Liver (tissue), 9 donors: Measurements from ENCODE around the gene TMTC4. TPM values are rescaled to one million over a fixed set of nuclear protein-coding genes. Genes with fewer than 3 reads are reported as not detected.

Source experiments
- DNase-seq: peaks from one replicate; pipeline ENCODE4 v3.0.0-alpha.2; 2017; ENCODE audit warnings: low spot score
- H3K27ac ChIP-seq, 2 donors: one replicate each; pipeline ENCODE4 v1.7.0; 2013; ENCODE audit warnings: inconsistent platforms in 2 of 2, low read length in 2 of 2, control low read depth in 1 of 2, low read depth in 1 of 2, mild to moderate bottlenecking in 1 of 2
- H3K27me3 ChIP-seq, 4 donors: one replicate each; pipeline versions ENCODE4 v1.6.1 to v1.7.0; 2013; ENCODE audit warnings: low read length in 3 of 4, inconsistent platforms in 1 of 4, mild to moderate bottlenecking in 1 of 4, moderate library complexity in 1 of 4; ENCODE audit not compliant: control insufficient read depth in 4 of 4, insufficient read depth in 4 of 4
- H3K36me3 ChIP-seq, 4 donors: one replicate each; pipeline versions ENCODE4 v1.6.1 to v1.7.0; 2013; ENCODE audit warnings: low read length in 3 of 4, mild to moderate bottlenecking in 3 of 4, low read depth in 1 of 4, moderate library complexity in 1 of 4; ENCODE audit not compliant: control insufficient read depth in 4 of 4, insufficient read depth in 3 of 4
- H3K4me1 ChIP-seq, 4 donors: one replicate each; pipeline versions ENCODE4 v1.6.1 to v1.7.0; 2013; ENCODE audit warnings: low read length in 3 of 4, mild to moderate bottlenecking in 3 of 4, moderate library complexity in 1 of 4; ENCODE audit not compliant: control insufficient read depth in 4 of 4, insufficient read depth in 4 of 4
- H3K4me3 ChIP-seq, 3 donors: one replicate each; pipeline versions ENCODE4 v1.6.1 to v1.7.0; 2013; ENCODE audit warnings: low read length in 3 of 3, control low read depth in 1 of 3, low read depth in 1 of 3, mild to moderate bottlenecking in 1 of 3
- H3K9ac ChIP-seq, 2 donors: one replicate each; pipeline ENCODE4 v1.7.0; 2013; ENCODE audit warnings: low read length in 2 of 2, mild to moderate bottlenecking in 2 of 2, moderate library complexity in 2 of 2, control low read depth in 1 of 2, low read depth in 1 of 2
- H3K9me3 ChIP-seq, 4 donors: one replicate each; pipeline versions ENCODE4 v1.6.1 to v1.7.0; 2013; ENCODE audit warnings: low read length in 3 of 4; ENCODE audit not compliant: control insufficient read depth in 4 of 4
- ATF3 ChIP-seq: IDR thresholded peaks from 2 replicates; pipeline ENCODE4 v1.6.1; 2016; ENCODE audit warnings: antibody characterized with exemption
- CTCF ChIP-seq: fragments of 150-350 bp; IDR thresholded peaks from 2 replicates; pipeline ENCODE4 v1.5.1; 2017; ENCODE audit warnings: improper control_type of control experiment, low read depth, low read length; ENCODE audit not compliant: missing input control
- EGR1 ChIP-seq, 2 donors: IDR thresholded peaks; 2 replicates each; pipeline ENCODE4 v1.6.1; 2016 to 2018; ENCODE audit warnings: antibody characterized with exemption in 2 of 2, low read depth in 2 of 2
- FOXA1 ChIP-seq: IDR thresholded peaks from 2 replicates; pipeline ENCODE4 v1.6.1; 2016; ENCODE audit warnings: antibody characterized with exemption
- FOXA2 ChIP-seq: IDR thresholded peaks from 2 replicates; pipeline ENCODE4 v1.6.1; 2016; ENCODE audit warnings: antibody characterized with exemption
- GABPA ChIP-seq, 2 donors: IDR thresholded peaks in 1 of 2; conservative IDR thresholded peaks in 1 of 2; 2 replicates each; pipeline ENCODE4 v1.6.1; 2016; ENCODE audit warnings: antibody characterized with exemption in 2 of 2, mild to moderate bottlenecking in 1 of 2, moderate library complexity in 1 of 2
- HNF4A ChIP-seq, 2 donors: conservative IDR thresholded peaks; 2 replicates each; pipeline ENCODE4 v1.6.1; 2016; ENCODE audit warnings: antibody characterized with exemption in 2 of 2, mild to moderate bottlenecking in 2 of 2
- HNF4G ChIP-seq: IDR thresholded peaks from 2 replicates; pipeline ENCODE4 v1.6.1; 2016; ENCODE audit warnings: antibody characterized with exemption
- JUND ChIP-seq, 2 donors: IDR thresholded peaks; 2 replicates each; pipeline ENCODE4 v1.6.1; 2016; ENCODE audit warnings: antibody characterized with exemption in 2 of 2
- NR2F2 ChIP-seq: IDR thresholded peaks from 2 replicates; pipeline ENCODE4 v1.6.1; 2016; ENCODE audit warnings: antibody characterized with exemption
- RAD21 ChIP-seq, 2 donors: IDR thresholded peaks; 2 replicates each; pipeline ENCODE4 v1.6.1; 2016; ENCODE audit warnings: antibody characterized with exemption in 2 of 2, mild to moderate bottlenecking in 2 of 2
- RXRA ChIP-seq, 2 donors: IDR thresholded peaks; 2 replicates each; pipeline ENCODE4 v1.6.1; 2017 to 2018; ENCODE audit warnings: antibody characterized with exemption in 2 of 2, mild to moderate bottlenecking in 1 of 2
- SP1 ChIP-seq: IDR thresholded peaks from 2 replicates; pipeline ENCODE4 v1.6.1; 2018; ENCODE audit warnings: antibody characterized with exemption, mild to moderate bottlenecking
- TAF1 ChIP-seq: conservative IDR thresholded peaks from 2 replicates; pipeline ENCODE4 v1.6.1; 2016; ENCODE audit warnings: antibody characterized with exemption, mild to moderate bottlenecking
- YY1 ChIP-seq: IDR thresholded peaks from 2 replicates; pipeline ENCODE4 v1.6.1; 2016; ENCODE audit warnings: antibody characterized with exemption, mild to moderate bottlenecking
- ZBTB33 ChIP-seq: IDR thresholded peaks from 2 replicates; pipeline ENCODE4 v1.6.1; 2016; ENCODE audit warnings: antibody characterized with exemption
- WGBS: extraction: QIAGEN DNeasy Blood & Tissue Kit; methylation state at CpG from one replicate; pipeline ENCODE4 v1.1.7; 2013; 5-methylcytosine and 5-hydroxymethylcytosine counted together
- polyA plus RNA-seq, 2 donors: library from polyadenylated mRNA; stranded (reverse) in 1 of 2; unstranded in 1 of 2; fragments of 200-250 nt in 1 of 2; fragments of >200 nt in 1 of 2; fragmentation: Nextera tagmentation in 1 of 2; extraction: Ambion mirVana in 1 of 2; gene quantifications; one replicate each; pipeline versions ENCODE4 v1.2.1 to v1.2.3, GENCODE V29; 2013 to 2015
- total RNA-seq, 2 donors: library from RNA; depleted of rRNA; stranded (reverse); fragments of >200 nt; gene quantifications; one replicate each; pipeline ENCODE4 v1.2.3, GENCODE V29; 2014
- TF ChIP-seq, protein P1 (sequence below): IDR thresholded peaks from 2 replicates; pipeline ENCODE4 v1.6.1; 2016; ENCODE audit warnings: antibody characterized with exemption
- TF ChIP-seq, protein P2 (sequence below): IDR thresholded peaks from 2 replicates; pipeline ENCODE4 v1.6.1; 2016; ENCODE audit warnings: antibody characterized with exemption, mild to moderate bottlenecking
- donor health status: healthy.
- donor health status: healthy.
- donor health status: healthy.
- donor health status: healthy.
- donor health status: healthy.

TMTC4 gene
- total and polyA plus RNA-seq, 4 donors = 7.3 to 26.4 (median 12.3) TPM

- no peak for TF ChIP-seq CTCF
- no peak for TF ChIP-seq EGR1 (IDR thresholded peaks at IDR 0.05; ENCODE audit: low read depth in 2 of 2)
- TF ChIP-seq FOXA1 = no peak
These were observed 24.3 kb downstream of the TMTC4 start (continued) for GRCh38 chr13:100650326-100650725.

GRCh38 chr13:100648354-100648753, 26.2 kb downstream of the TMTC4 start:
- no peak overlapping the region for H3K9ac ChIP-seq
- no peaks in the 10 kb centered on the region for H3K9me3 ChIP-seq
- H3K4me3 ChIP-seq = no peak overlapping the region
- no peaks in the 10 kb centered on the region for H3K27me3 ChIP-seq
- TF ChIP-seq FOXA2 (no peak), SP1 (no peak), RAD21 (IDR thresholded peaks at IDR 0.05) (no peak), JUND (IDR thresholded peaks at IDR 0.05) (no peak), ZBTB33 (no peak), HNF4A (conservative IDR thresholded peaks at IDR 0.05) (no peak), EGR1 (IDR thresholded peaks at IDR 0.05; ENCODE audit: low read depth in 2 of 2) (no peak), FOXA1 (no peak), YY1 (no peak), ATF3 (no peak), HNF4G (no peak), CTCF (no peak), GABPA (IDR thresholded peaks at IDR 0.05 in 1 of 2, conservative IDR thresholded peaks at IDR 0.05 in 1 of 2) (no peak), RXRA (IDR thresholded peaks at IDR 0.05) (no peak), NR2F2 (no peak), TAF1 (no peak)
- TF ChIP-seq, protein P1, sequence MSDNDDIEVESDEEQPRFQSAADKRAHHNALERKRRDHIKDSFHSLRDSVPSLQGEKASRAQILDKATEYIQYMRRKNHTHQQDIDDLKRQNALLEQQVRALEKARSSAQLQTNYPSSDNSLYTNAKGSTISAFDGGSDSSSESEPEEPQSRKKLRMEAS = no peak
- TF ChIP-seq, protein P2, sequence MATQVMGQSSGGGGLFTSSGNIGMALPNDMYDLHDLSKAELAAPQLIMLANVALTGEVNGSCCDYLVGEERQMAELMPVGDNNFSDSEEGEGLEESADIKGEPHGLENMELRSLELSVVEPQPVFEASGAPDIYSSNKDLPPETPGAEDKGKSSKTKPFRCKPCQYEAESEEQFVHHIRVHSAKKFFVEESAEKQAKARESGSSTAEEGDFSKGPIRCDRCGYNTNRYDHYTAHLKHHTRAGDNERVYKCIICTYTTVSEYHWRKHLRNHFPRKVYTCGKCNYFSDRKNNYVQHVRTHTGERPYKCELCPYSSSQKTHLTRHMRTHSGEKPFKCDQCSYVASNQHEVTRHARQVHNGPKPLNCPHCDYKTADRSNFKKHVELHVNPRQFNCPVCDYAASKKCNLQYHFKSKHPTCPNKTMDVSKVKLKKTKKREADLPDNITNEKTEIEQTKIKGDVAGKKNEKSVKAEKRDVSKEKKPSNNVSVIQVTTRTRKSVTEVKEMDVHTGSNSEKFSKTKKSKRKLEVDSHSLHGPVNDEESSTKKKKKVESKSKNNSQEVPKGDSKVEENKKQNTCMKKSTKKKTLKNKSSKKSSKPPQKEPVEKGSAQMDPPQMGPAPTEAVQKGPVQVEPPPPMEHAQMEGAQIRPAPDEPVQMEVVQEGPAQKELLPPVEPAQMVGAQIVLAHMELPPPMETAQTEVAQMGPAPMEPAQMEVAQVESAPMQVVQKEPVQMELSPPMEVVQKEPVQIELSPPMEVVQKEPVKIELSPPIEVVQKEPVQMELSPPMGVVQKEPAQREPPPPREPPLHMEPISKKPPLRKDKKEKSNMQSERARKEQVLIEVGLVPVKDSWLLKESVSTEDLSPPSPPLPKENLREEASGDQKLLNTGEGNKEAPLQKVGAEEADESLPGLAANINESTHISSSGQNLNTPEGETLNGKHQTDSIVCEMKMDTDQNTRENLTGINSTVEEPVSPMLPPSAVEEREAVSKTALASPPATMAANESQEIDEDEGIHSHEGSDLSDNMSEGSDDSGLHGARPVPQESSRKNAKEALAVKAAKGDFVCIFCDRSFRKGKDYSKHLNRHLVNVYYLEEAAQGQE = no peak
- 84% methylated on average over 4 of the region's 4 CpGs for WGBS
- peaks cover 0 to 7% (median under 1%) of the 10 kb centered on the region in 4 donors for H3K36me3 ChIP-seq
- H3K27ac ChIP-seq = no peak overlapping the region
- no peak for DNase-seq
- no peaks in the 10 kb centered on the region for H3K4me1 ChIP-seq
